ENCODE results near the gene ENTR1.
A peak's percentile ranks its signal among the peaks of the same experiment; 100 is the strongest.

Gene ENTR1

DNA sequence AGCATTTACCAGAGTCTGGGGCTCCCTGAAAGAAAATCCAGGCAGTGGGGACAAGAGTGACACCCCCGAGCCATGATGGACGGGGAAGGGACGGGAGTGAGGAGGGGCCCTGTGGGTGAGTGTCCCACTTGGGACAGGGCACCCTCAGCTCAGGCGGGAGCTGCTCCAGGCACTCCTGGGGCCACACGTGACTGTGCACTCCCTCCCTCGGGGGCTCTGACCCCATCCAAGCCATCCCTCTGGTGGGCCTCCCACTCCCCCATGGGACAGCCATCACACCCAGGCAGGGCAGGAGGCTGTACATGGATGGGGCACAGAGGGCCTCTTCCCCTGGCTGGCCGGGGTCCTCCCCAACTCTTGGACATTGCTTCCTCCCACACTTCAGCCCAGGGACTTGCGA, 34.0 kb downstream of the ENTR1 start:
- no peak for DNase-seq
- ATAC-seq = no peak

DNA sequence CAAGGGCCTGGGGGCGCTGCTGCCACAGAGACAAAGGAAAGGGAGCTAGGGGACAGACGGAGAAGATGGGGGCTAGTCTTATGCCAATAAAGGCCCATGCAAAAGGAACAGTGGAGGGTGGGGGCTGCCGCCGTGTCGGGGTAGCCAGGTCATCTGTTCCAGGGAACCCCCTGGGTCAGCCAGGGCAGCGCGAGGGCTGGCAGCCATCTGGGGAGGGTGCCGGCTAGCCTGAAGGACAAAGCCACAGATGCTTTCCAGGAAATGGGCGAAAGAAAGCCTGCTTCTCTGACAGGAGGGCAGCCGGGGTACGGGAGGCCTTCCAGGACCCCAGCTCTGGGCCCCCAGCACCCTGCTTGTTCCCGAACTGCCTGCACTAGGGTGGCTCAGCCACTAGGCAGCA, 35.3 kb downstream of the ENTR1 start:
- ATAC-seq = no peak
- DNase-seq = no peak

DNA sequence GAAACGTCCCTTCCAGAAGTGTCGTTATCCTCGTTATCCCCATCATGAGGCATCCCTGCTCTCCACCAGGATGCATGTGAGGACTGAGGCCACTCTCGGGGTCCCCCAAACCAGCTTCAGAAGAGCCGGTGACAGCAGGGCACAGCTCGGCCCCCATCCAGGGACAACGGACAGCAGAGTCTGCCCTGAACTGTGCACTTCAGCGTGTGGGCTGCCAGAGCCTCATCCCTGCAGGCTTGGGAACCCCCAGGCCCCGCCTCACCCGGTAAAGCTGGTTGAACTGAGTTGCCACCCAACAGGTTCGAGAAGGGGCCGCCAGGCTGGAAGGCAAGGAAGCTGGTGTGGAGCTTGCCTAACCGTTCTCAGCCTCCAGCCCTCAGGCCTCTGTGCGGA, 36.2 kb downstream of the ENTR1 start:
- no peak for ATAC-seq
- no peak for DNase-seq

DNA sequence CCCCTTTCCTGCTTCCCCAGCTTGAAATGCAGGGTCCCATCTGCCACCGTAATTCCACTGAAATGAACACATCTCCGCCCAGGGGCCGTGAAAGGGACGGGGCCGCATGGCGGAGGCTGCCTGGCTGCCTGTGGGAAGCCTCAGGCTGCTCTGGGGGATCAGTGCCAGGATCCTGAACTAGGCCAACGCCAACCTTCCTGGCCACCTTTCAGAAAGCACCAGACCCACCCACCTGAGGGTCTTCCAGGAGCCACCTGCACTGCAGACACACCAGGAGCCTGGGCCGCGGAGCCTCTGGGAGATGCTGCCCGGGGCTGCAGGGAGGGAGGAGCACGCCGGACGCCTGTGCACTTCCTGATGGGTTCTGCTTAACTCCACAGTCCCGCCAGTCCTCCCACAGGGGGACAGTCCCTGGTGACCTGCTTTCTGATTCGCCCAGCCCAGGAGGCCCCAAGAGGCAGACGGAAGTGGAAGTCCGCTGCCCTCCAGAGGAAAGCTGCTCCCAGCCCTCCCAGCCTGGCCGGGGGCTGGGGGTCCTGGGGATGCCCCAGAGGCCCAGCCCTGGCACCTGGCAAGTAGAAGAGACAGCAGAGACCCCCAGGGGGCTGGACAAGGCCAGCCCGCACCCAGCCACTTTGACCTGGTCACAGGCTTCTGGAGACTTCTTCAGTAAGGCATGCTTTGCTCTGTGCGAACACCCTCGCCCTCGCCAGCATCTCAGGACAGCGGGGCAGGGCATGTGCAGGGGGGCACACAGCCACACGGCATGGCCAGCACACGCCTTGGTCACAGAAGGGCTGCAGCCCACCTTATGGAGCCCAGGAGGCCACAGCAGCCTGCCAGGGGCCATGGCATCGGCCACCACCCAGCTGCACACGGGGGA, 36.9 kb downstream of the ENTR1 start, which contains the start of gene CARD9:
Gene CARD9 (minus strand): TSS at position 370 of the 883 bp plus-strand sequence. CDS start 1,591 bp downstream, outside the sequence.
- DNase-seq = no peak

DNA sequence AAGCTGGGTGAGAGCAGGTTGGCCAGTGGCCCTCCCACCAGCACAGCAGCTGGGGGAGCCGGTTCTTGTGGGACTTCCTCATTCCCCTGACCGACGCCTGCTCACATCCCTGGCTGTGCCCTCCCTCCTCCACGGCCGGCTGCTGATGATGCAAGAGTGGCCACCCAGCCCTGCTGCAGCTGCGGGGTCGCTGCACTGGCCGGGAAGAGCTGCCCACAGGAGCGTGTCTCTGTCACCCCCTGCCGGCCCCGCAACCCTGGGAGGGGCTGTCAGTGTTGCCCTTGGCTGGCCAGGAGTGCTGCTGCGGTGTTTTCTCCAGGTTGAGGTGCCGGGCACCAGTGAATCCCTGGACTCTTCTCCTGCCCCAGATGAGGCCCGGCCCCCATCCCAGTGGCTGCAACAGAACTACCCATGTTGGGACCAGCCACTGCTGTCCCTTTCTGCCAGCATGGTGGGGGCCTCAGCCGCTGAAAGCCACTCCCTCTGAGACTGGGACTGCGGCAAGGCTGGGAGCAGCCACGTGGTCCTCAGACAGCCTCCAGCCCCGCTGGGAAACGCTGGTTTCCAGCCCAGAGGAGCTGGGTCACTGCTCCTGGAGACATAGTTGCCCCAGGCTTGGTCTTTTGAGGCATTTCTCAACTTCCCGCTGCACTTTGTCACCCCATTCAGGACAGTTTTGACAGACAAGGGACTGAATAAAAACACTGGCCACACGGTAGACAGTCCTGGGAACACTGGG, 37.7 kb downstream of the ENTR1 start:
- ATAC-seq (peak; percentile 3), DNase-seq (peak; percentile 26)

More for the DNA sequence above, 36.9 kb downstream of the ENTR1 start, which contains the start of gene CARD9:
- no peak for ATAC-seq

DNA sequence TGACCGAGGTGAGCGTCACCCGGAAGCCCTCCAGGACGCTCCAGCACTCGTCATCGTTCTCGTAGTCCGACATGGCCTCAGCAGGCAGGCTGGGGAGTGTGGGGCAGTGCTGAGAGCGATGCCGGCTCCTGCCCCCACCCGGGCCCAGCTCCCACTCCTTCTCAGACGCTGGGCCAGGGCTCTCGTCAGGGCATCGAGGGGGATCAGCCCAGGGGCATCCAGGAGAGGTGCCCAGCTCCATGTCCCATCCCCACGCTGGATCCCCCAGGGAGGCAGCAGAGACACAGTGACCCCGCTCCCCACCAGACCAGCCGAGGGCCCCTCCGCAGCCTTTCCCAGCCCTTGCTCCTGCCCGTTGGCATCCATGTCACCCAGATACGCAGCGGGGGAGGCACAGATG, 38.4 kb downstream of the ENTR1 start:
- no peak for ATAC-seq

DNA sequence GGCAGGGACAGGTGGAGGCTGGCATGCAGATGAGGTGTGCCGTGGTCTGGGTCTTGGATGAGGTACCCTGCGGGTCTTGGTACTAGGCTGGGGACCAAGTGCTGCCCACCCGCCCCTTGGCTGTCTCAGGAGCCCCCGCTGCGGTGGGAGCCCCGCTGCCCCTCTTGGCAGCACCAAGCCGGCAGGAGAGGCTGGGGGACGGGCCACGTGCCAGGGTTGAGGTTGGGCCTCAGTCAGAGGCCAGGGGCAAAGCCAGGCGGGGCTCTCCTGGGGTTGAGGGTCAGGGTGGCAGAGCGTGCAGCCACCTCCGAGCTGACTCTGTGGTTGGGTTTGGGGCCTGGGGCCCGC, 38.9 kb downstream of the ENTR1 start:
- ATAC-seq (no peak), DNase-seq (no peak)

More for the DNA sequence above, 38.4 kb downstream of the ENTR1 start:
- no peak for DNase-seq

DNA sequence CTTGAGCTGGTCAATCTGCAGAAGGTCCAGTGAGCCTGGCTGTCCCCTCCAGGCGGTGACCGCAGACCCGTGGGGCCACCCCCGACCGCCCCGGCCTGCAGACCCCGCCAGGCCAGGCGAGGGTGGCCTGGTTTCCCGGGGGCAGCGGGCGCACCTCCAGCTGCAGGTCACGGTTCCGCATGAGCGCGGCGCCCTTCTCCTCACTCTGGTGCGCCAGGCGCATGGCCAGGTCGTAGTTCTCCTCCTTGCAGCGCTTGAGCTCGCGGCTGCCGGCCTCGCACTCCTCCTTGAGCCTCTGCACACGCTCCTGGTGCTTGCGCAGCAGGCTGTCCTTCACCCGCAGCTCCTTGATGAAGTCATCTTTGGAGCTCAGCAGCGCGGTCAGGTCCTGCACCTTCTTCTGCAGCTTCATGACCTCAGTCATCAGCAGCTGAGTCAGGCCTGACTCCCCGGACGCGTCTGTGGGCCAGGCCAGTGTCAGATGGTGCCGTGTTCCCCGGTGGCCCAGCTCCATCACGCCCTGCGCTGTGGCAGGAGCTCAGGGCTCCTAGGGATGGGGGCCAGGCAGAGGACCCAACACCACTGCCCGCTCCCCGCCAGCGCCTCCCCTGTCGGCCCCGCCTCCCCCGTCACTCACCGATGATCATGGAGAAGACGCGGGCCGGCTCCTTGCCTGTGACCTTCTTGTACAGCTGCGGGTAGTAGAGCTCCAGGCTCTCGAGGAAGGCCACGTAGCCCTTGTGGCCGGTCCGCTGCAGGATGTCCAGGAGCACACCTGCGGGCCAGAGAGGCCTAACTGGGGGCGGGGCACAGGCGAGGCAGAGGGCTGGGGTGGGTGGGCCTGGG, 39.5 kb downstream of the ENTR1 start:
- DNase-seq = no peak
- no peak for ATAC-seq

DNA sequence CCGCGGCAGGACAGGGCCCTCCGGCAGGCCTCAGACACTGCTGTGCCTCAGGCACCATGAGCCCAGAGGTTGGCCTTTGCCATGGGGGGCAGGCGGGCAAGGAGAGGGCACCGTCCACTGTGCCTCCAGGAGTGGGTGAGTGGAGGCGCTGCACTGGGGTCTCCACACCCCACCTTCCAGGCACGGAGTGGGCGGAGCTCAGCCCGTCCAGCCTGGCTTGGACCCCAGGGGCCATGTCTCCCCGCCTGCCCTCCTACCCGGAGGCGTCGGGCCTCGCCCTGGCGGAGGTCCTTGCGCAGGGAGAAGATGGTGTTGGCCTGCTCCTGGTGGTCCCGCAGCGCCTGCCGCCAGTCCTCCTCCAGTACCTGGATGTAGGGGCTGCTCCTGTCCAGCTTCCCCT, 40.4 kb downstream of the ENTR1 start:
- ATAC-seq = no peak

DNA sequence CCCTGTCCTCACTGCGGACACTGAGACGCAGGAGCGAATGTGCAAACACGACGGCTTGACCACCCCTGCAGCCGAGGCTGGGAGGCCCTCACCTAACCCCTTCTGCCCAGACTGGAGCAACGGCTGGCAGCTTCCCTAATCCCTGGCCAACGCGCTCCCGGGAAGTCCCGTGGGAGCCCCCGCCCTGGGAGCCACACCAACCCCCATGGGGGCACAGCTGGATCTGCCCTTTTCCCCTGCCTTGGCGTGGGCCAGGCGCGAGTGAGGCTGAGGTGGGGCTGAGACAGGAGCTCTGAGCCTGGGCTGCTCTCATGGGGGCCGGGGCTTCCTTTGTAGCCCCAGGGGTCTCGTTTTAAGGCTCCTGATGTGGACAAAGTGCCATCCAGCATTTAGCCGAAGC, 42.2 kb downstream of the ENTR1 start:
- DNase-seq (no peak), ATAC-seq (no peak)

More for the DNA sequence above, 40.4 kb downstream of the ENTR1 start:
- DNase-seq = no peak

DNA sequence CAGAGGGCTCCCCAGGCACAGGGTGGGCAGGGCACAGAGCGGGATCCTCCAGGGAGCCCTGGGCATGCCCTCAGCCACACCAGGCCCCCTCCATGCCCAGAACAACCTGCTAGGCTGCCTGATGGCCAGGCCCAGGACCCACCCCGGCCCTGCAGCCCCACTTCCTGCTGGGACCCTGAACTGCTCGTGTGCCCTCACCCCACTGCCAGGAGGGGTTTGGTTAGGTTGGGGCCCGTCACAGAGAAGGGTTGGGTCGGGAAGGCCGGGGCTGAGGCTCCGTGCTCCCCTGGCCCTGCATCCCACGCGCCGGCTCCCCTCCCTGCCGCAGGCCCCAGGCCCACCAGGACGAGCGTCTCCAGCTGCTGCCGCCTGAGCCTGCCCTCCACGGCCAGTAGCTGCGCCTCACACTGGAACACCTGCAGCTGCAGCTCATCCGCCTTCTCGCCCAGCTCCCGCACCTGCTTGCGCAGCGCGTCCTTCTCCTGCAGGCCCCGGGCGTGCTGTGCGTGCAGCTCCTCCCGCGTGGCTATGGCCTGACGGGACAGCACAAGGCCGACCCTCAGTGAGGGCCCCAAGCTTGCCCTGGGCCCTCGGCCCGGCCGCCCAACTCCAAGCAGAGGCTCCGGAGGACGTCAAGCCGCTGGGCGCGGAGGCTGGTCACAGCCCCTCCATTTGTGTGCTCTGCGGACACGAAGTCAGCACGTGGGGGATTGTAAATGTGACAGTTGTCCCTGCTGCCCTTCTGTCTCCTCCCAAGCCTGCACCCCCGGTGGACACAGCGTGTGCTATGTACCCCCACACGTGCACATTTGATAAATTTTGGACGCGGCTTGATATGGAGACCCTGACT, 42.9 kb downstream of the ENTR1 start:
- no peak for DNase-seq

DNA sequence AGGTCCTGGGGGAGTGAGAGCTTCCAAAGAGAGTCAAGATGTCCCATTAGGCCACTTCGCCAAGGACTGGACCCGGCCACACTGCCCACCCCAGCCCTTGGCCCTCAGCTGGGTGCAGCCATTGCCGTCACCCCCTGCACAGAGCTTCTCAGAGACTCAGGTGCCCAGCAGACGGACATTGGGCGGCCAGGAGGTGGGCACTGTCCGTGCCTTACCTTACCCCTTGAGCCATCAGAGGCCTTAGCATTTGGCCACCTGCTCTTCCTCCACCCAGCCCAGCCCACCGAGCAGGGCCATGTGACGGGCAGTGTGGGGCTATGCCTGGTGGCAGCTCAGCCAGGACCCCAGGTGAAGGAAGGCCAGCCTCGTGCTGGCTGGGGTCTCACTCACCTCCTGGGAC, 43.6 kb downstream of the ENTR1 start:
- DNase-seq = no peak
- ATAC-seq = no peak

More for the DNA sequence above, 42.9 kb downstream of the ENTR1 start:
- no peak for ATAC-seq

DNA sequence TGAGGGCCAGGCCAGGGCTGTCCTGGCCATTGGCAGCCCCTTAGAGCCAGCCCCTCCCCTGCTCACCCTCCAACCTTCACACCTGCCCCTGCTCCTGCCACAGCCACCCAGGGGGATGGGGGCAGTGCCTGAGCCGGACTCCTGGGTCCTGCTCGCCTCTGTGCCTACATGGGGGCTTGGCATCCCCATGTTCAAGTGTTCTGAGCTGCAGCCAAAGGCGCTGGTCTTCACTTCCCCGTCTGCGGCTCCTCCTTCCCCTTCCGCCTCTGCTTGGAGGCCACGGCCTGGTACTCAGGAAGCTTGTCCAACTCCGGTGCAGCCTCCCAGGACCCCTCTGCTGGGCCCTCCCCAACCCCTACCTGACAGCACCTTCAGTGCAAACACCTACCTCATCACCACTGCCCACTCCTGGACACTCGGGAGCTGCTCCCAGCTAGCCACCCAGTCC, 44.6 kb downstream of the ENTR1 start:
- no peak for DNase-seq
- no peak for ATAC-seq

DNA sequence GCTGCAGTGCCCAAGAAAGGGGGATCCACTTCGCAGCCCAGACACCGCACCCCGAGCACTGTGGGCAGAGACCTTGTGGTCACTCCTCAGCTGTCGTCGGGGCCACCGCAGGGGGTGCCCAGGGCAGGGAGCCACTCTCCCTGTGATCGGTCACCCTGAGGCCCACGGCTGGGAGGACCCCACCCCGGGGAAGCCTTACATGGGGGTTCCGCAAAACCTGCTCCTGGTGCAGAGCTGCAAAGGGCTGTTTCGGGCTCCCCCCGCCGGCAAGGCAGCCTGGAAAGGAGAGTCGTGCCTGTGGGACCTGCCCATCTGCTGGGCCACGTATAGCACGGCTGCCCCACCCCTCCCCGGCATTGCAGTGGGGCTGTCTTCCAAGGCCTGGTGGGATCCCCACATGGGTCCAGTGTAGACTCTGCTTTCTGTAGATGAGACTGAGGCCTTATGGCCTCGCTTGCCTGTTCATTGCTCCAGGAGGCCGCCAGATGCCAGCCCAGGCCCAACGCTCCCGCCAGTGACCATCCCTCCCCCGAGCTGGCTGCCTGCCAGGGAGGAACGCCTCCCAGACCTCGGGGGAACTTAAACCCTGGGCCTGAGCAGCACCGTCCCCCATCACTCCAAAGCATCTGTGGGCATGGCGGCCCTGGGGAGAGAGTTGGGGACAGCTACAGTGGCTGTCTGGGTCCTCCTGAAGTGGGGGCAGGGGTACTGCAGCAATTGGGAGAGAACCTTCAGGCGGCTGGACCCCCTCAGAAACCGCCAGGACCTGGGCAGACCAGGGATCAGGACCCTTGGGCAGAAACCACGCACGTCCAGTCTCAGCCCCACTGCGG, 45.3 kb downstream of the ENTR1 start:
- DNase-seq = no peak
- no peak for ATAC-seq

DNA sequence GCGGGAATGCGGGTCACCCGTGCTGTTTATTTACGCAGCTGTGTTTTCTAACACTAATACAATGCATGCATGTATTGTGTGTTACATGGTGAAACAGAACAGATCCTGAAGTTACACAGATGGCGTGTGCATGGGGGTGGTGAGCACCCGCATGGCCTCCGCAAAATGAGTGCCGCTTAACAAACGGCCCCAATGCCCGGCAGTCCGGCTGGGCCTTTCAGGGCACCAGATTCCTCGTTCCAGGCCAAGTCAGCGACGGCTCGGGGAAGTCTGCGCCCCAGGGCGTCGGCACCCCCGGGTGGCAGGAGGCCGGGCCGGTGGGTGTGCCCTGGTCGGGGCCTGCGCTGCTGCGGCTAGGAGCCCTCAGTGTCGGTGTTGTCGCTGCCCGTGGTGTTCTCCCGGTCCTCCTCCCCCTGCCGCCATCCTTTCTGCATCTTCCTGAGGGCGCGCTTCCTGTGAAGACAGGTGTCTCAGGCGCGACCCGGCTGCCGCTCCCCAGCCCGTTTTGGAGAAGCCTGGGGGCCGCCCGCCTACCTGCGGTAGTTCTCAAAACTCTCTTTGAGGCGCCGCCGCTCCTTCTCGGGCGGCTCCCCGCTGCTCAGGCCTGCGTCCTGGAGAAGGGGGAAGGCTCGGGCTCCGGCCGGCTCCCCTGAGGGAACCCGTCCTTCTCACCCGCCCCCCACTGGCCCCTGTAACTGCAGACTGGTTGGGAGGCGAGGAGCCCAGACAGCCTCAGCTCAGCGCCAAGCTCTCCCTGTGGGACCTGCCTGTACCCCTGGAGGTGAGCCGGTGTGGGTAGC, 46.3 kb downstream of the ENTR1 start:
- ATAC-seq (no peak), DNase-seq (peak; percentile 19)

DNA sequence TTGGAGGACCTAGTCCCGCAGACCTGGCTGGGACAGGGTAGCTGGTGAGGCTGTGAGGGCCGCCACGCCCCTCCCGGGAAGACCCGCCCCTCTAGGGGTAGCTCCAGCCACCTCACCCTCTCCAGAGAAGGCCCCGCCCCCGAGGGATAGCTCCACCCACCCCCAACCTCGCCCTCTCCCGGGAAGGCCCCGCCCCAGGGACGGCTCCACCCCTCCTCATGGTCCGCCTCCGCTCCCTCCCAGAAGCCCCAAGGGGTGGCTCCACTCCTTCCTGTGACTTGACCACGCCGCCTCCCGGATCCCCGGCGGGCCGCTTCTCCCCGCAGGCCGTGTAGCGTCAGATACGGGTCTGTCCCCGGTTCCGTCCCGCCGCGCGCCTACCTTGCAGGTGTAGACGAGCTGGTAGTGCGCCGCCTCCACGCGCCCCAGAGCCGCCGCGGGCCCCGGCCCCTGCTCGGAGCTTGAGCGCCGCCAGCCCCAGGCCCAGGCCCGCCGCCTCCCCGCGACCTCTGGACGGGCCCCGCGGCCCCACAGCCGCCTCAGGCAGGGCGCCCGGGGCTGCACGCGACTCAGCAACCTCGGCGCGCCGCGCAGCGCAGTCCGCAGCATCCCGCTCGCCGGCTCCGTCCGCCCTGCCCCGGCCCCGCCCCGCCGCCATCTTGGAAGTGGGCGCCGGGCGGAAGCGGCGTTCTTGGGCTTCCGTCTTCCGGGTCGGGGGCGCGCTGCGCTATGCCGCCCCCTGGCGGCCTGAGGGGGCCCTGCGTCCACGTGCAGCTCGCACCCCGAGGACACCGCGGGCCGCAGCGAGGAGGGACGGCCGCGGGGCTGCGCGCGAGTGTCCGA, 47.1 kb downstream of the ENTR1 start, which contains the start of gene DNLZ:
Gene DNLZ (minus strand): TSS at position 639 of the 843 bp plus-strand sequence. CDS start 30 bp downstream, at position 609.
- peak; percentile 90 for ATAC-seq
- DNase-seq = peak; percentile 99

DNA sequence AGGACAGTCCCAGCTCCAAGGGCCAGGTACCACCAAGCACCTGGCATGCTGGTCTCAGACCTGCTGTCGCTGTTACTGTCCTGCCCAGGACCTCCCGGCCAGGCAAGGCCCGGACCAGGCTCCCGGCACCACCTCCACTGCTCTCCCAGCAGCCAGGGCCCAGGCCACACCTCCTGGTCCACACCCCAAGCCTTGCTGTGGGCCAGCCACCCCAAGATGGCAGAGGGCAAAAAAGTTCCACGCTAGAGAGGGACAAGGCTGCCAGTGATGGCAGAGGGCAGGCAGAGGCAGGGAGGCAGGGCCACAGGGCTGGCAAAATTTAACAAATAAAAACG, 48.0 kb downstream of the ENTR1 start:
- ATAC-seq = no peak
- DNase-seq = no peak

DNA sequence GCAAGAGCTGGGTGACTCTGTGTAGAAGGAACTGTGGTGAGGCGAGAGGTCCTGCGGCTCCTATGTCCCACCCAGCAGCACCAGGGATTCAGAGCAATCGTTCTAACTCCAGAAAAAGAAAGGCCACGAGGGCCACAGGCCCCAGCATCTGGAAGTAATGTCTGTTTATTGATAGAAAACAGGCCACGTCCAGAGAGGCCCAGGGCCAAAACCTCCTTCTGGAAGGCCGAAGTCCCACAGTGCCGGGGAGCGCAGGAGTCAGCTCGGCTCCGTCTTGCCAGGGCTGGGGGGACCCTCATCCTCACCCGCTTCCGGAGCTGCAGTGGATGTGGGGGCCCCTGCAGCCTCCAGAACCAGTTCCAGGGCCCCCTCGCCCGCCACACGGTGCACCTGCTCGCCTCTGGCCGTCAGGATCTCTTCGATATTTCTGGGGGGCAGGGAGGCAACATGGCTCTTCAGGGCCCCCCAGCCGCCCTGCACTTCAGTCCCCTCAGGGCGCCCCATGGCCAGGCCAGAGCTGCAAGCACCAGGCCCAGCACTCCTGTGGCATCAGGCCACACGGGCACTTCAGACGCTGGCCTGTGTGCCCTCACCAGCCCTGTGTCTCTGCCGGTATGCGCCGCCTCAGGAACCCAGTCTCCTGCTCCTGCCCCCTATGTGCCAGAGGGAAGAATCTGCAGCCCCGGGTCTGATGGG, 48.5 kb downstream of the ENTR1 start:
- ATAC-seq (no peak), DNase-seq (no peak)
